ENCODE results near the gene TLR3.

The TLR3 gene

DNA sequence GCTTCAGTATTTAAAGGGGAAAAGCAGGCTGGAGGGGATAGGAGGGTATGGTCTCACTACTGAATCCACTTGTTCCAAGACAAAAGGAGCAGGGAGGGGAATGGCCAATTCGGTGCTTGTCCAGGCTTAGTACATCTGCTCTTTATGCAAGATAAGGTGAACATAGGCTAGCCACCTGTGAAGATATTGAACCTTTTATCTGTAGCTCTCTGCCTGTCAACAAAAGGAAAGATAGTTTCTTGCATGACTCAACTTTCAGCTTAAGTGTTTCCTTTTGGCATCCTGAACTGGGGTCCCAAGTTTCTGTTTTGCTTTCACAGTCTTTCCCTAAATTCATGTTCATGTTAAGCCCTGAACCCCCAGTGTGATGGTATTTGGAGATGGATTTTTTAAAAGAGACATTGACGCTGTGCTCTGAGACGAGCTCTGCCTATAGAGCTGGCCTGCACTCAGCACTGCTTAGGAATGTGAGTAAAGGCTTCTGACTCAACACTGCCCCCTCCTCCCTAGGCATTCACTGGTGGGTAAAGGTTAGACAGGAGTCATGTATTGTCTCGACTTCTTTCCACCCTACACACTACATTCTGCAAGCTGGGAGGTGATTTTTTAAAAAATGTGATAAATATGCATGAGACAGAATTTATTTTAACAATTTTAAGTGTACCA lies 63.8 kb downstream of the TLR3 start:
- no peak overlapping the region for H3K4me3 ChIP-seq (ENCODE audit: low read length in 2 of 2)
- no peaks in the 10 kb centered on the region for H3K27me3 ChIP-seq (ENCODE audit: control insufficient read depth in 1 of 2, insufficient read depth in 2 of 2, low read length in 2 of 2)
- no peak overlapping the region for H3K9ac ChIP-seq (ENCODE audit: low read length in 2 of 2)
- no peaks in the 10 kb centered on the region for H3K36me3 ChIP-seq (ENCODE audit: control insufficient read depth in 2 of 2, insufficient read depth in 2 of 2, low read length in 2 of 2)
- H3K27ac ChIP-seq (ENCODE audit: low read length), result no peak overlapping the region
- H3K9me3 ChIP-seq (ENCODE audit: control insufficient read depth in 2 of 2, low read length in 2 of 2), result no peaks in the 10 kb centered on the region
- peaks cover 2% of the 10 kb centered on the region for H3K4me1 ChIP-seq (ENCODE audit: control insufficient read depth, insufficient read depth, low read length)

DNA sequence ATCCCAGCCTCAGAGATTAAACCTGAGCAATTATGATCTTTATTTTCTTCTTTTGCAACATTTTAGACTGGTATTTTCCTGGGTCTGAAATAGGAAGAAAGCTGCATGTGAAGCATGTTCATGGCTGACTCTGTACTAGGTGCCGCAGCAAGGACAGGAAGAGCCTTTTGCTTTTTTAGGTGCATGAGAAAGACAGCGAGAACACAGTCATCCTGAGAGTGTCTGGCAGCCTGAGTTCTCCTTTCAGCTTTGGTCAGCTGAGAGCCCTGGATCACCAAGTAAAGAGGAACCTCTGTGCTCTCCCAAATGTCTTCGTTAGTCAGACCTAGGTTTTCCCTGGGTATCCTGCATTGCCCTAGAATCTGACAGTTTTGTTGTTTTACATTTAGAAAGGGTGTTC lies 65.3 kb downstream of the TLR3 start:
- Histone ChIP-seq H3K27ac (ENCODE audit: low read length) (no peak overlapping the region), H3K4me1 (ENCODE audit: control insufficient read depth, insufficient read depth, low read length) (peaks cover 2% of the 10 kb centered on the region), H3K9me3 (ENCODE audit: control insufficient read depth in 2 of 2, low read length in 2 of 2) (no peaks in the 10 kb centered on the region), H3K4me3 (ENCODE audit: low read length in 2 of 2) (no peak overlapping the region), H3K9ac (ENCODE audit: low read length in 2 of 2) (no peak overlapping the region), H3K27me3 (ENCODE audit: control insufficient read depth in 1 of 2, insufficient read depth in 2 of 2, low read length in 2 of 2) (no peaks in the 10 kb centered on the region), H3K36me3 (ENCODE audit: control insufficient read depth in 2 of 2, insufficient read depth in 2 of 2, low read length in 2 of 2) (no peaks in the 10 kb centered on the region)

DNA sequence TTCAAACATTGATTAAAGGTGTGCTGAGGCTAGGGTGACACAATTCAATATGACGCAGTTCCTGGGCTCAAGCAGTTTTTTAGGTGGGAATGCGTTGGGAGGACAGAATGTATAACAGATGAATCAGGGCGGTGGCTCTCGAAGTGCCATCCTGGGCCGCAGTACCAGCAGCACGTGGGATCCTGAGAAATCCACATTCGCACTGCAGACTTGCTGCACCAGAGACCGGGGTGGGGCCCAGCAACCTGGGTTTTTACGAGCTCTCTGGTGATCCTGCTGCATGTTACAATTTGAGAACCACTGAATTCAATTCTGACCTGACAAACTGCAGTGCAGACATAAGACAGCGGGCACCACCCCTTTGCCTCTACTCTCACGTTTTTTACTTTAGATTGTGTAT lies 65.9 kb downstream of the TLR3 start:
- no peaks in the 10 kb centered on the region for H3K36me3 ChIP-seq (ENCODE audit: control insufficient read depth in 2 of 2, insufficient read depth in 2 of 2, low read length in 2 of 2)

DNA sequence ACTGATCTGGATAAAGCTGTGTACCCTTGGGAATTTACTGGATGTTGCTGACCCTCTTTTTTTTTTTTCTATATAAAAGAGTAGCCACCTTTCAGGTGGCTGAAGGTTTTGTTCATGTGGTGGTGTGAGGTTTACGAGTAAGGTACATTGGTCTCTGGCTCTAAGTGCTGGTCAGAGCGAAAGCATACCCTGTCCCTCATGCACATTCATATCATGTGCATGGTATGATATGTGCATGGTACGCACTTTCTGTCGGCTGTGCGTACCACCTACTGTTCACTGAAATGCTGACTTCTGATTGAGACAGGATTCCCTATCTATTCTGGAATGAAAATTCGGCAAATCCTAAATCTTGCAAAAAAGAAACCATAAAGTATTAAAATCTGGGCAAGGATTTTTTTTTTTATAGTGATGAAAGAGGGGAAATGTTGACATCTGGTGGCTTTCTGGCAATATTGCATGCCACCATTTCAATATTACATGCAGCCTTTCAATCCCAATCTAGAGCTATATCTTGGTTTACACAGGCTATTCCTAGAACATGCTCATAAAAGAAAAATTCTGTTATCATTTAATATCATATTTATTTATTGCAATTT lies 68.3 kb downstream of the TLR3 start:
- H3K27ac ChIP-seq (ENCODE audit: low read length), result no peak overlapping the region
- H3K4me3 ChIP-seq (ENCODE audit: low read length in 2 of 2), result peak overlapping the region; percentile 4 to 69
- H3K9ac ChIP-seq (ENCODE audit: low read length in 2 of 2), result no peak overlapping the region
- H3K27me3 ChIP-seq (ENCODE audit: control insufficient read depth in 1 of 2, insufficient read depth in 2 of 2, low read length in 2 of 2), result no peaks in the 10 kb centered on the region
- H3K4me1 ChIP-seq (ENCODE audit: control insufficient read depth, insufficient read depth, low read length), result peaks cover 2% of the 10 kb centered on the region
- H3K9me3 ChIP-seq (ENCODE audit: control insufficient read depth in 2 of 2, low read length in 2 of 2), result no peaks in the 10 kb centered on the region
- H3K36me3 ChIP-seq (ENCODE audit: control insufficient read depth in 2 of 2, insufficient read depth in 2 of 2, low read length in 2 of 2), result no peaks in the 10 kb centered on the region

More for the DNA sequence above, 65.9 kb downstream of the TLR3 start:
- Histone ChIP-seq H3K4me3 (ENCODE audit: low read length in 2 of 2) (no peak overlapping the region), H3K27me3 (ENCODE audit: control insufficient read depth in 1 of 2, insufficient read depth in 2 of 2, low read length in 2 of 2) (no peaks in the 10 kb centered on the region), H3K27ac (ENCODE audit: low read length) (no peak overlapping the region), H3K9me3 (ENCODE audit: control insufficient read depth in 2 of 2, low read length in 2 of 2) (no peaks in the 10 kb centered on the region), H3K9ac (ENCODE audit: low read length in 2 of 2) (no peak overlapping the region), H3K4me1 (ENCODE audit: control insufficient read depth, insufficient read depth, low read length) (peaks cover 2% of the 10 kb centered on the region)

All from stomach smooth muscle (tissue), 2 donors.